Measurements from ENCODE around the gene CIAO3.
A peak's percentile ranks its signal among the peaks of the same experiment; 100 is the strongest.

CIAO3 gene

DNA sequence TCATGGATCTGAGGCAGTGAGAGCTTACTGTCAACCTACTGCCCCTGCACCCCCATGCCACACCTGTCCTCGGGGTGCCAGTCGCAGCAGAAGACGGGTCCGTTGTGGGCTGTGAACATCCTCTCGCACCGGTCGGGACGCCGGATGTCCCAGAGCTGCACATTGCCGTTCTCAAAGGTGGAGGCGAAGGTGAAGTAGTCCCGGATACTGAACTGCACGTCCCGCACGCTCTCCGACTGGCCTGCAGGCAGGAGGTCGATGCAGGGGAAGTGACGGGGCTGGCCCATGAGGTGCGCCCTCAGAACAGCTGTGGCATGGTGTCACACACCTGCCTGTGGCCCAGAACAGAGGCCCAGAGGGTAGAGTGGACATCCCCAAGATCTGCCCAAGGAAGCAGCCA, 53.3 kb downstream of the CIAO3 start:
- no peak for DNase-seq

GRCh38 chr16:686459-687260, 54.1 kb downstream of the CIAO3 start:
- no peak for DNase-seq

DNA sequence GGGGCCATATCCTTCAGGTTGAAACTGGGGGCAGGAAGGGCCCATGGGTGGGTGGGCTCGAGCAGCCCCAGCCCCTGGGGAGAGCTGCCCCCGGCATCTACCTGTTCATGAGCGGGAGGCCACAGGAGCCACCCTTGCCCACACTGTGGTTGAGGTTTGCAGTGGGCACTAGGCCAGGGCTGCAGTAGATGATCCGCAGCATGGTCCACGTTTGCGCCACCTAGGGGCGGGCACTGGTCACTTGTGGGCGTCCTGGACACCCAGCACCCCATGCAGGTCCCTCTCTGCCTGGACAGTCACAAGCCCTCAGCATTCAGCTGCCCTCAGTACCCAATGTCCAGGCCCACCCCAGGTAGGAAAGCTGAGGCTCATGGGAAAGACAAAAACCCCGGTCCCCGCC, 54.8 kb downstream of the CIAO3 start:
- no peak for DNase-seq

- no peak for DNase-seq
These were observed 55.7 kb downstream of the CIAO3 start for GRCh38 chr16:684961-685696.

DNA sequence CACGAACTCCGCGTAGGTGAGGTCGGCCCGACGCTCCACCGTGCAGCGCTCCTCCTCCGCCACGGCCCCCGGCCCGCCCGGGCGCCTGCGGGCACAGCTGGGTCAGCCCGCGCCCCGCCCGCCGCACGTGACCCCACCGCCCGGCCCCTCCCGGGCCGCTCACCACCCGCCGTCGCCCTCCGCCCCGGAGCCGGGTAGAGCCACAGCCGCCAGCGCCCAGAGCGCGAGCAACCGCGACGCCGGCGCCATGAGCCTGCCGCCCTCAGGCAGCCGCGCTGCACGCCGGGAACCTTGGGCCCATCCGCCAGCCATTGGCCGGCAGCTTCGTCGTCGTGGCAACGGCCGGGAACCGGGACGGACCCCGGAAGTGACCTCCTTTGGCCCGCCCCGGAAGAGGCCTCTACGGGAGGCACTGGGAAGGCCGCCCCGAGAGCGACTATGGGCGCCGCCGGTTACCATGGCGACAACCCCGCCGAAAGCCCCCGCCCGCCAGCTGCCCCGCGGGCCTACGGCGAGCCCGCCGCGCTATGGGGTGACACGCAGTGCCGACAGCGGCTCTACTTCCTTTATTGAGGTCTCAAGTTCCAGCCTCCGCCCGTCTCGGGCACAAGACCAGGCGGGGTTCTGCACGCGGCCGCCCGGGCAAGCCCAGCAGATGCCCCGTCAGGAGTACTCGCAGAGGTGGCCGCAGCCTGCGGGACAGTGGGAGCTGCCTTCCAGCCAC, 56.6 kb downstream of the CIAO3 start, which contains the start of gene JMJD8:
JMJD8 (minus strand) TSS at position 264 of the 724 bp plus-strand sequence; CDS start at position 249, 15 bp downstream.
- peak; percentile 90 for DNase-seq

DNA sequence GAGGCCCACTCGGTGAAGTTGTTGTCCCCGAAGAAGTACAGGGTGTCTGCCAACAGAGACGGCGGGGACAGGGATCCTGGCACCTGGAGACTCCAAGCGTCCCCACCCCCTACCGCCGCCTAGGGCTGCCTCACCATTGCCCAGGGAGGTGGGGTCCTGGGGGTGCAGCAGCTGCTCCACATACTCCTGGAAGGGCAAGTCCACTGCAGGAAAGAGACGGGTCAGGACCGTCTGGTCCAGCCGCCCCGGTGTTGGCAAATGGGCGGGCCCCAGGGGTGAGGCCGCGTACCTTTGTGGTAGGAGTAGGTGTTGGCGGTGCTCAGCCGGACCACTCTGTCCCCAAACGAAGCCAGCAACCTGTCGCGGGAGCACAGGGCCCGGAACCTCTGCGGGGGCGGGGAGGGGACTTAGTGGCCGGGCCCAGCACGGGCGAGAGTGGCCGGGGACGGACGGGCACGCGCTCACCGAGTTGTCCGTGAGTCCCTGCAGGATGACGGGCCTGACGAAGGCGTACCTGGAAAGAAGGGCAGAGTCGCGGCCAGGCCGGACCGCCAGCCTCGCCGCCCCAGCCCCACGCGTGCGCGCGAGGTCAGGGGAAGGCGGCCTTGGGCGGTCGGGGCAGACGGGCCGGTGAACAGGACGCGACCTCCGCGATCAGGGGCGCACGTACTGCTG, 57.3 kb downstream of the CIAO3 start:
- no peak for DNase-seq

DNA sequence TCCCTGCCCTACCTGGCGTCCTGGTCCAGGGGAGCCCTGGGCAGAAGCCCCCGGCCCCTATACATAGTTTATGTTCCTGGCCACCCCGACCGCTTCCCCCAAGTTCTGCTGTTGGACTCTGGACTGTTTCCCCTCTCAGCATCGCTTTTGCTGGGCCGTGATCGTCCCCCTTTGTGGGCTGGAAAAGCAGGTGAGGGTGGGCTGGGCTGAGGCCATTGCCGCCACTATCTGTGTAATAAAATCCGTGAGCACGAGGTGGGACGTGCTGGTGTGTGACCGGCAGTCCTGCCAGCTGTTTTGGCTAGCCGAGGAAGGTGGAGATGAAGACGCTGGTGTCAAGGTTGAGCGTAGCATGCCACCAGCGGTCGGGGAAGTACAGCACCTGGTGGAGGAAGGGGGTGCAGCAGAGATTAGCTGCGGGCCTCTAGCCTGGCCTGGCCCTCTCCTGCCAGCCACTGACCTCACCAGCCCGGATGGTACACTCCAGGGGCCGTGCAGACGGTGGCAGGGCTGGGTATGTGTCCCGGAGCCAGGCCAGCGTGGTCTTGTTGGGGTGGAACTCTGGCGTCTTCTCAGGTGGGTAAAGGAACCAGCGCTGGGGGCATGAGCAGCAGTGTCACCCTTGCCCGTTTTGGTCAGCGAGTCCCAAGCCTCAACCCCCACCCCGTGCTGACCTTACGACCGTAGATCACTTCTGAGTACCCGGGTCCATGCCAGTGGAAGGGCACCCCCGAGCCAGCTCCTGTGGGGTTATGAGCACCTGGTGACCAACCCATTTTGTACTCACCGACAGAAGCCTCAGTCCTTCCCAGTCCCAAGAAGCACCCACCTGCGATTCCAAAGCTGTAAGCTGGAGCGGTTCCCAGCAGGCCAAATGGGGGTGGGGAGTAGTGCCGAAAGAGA, 58.1 kb downstream of the CIAO3 start:
- DNase-seq, result no peak

GRCh38 chr16:681746-682427, 58.9 kb downstream of the CIAO3 start:
- no peak for DNase-seq

- no peak for DNase-seq
These were observed 59.6 kb downstream of the CIAO3 start for GRCh38 chr16:680967-681745.

DNA sequence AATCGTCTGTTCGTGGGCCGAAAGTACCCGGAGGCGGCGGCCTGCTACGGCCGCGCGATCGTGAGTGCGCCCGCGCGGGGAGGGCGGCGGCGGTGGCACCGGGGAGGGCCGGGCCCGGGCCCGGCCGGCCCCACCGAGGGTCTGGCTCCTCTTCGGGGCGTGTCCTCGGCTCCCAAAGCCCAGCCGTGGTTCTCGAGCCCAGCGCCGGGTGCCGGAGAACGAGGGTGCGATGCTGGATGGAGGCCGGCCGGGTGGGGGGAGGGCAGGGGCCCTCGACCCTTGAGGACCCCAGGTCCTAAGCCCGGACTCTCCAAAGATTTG, 60.2 kb downstream of the CIAO3 start:
- no peak for DNase-seq

- peak; percentile 69 for DNase-seq
These were observed 60.8 kb downstream of the CIAO3 start, which contains the start of gene STUB1 for GRCh38 chr16:679814-680624. Gene STUB1, plus strand, starts transcription at chr16:680410. Its CDS starts 116 bp downstream, at chr16:680526.
